Measurements from ENCODE around the gene KDELR1. TPM values are rescaled to one million over a fixed set of nuclear protein-coding genes. Genes with fewer than 3 reads are reported as not detected.

Gene KDELR1
- total RNA-seq (ENCODE audit: unreplicated experiment), result 213 TPM
- long read RNA-seq, transcript KDELR1-201 (5 exons, 1,557 nt), result major isoform, 95 of 101 reads
- long read RNA-seq, partial matches to known transcripts, result 4 of 101 reads
- long read RNA-seq, other reads (novel, unspliced or antisense), result 2 of 101 reads

DNA sequence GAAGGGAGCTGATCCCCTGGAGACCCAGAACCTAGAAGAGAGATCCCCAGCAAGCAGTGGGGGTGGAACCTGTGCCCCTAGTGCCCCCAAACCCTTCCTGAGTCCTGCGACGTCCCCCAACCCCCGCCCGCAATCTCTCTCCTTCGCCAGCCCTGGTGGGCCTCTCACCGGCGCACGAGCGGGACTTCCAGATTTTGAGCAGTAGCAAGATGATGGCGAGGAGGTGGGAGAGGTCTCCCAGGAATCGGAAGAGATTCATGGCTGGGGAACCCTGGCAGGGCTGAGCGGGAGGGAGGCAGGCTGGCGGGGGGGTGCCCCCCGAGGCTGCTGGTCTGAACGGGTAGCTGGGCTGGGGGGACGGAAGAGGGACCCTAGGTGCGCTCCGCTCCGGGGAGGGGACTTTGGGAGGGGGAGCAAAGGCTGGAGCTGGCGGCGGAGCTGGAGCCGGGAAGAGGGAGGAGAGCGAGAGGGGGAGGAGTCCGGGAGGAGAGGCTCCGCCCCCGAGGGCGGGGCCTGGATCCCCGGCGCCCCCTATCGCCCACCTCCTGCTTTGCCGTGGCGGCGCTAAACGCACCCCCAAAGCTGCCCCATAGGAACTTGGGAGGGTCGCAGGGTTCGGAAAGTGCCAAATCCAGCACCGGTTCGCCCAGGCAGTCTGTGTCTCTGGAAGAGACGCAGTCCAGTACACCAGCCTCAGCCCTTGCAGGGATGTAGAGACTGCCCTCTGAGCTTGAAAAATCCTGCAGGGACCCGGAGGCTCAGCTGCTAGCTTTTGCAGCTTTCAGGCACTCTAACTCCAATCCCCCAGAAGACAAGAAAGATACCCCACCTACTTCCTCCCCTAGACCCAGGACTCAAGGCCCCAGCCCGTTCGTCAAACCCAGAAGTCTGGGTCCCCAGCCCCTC is at the start of gene KDELR1:
Gene KDELR1 (minus strand): TSS at position 452 of the 906 bp plus-strand sequence. CDS start 193 bp downstream, at position 259.
- peaks cover 4% of the 10 kb centered on the region for H3K27me3 Mint-ChIP-seq (ENCODE audit: unreplicated experiment)

DNA sequence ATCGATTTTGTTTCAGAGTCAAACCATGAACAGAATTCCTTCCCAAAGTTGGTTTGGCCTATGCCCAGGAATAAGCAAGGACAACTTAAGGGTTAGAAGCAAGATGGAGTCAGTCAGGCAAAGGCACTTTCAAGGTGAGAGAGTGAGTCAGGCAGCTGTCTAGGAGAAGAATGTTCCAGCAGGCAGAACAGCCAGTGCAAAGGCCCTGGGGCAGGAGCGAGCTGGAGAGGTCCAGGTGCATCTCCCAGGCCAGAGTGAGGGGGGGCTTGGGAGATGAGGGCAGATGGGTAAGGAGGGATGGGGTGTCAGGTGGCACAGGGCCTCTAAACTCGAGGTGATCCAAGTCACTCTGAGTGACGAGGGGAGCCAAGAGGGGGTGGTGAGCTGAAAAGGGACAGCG is 45.2 kb upstream of the KDELR1 start:
- H3K27ac Mint-ChIP-seq (ENCODE audit: unreplicated experiment), result no peak overlapping the region

More for the DNA sequence above, at the start of gene KDELR1:
- TF ChIP-seq, protein P1, sequence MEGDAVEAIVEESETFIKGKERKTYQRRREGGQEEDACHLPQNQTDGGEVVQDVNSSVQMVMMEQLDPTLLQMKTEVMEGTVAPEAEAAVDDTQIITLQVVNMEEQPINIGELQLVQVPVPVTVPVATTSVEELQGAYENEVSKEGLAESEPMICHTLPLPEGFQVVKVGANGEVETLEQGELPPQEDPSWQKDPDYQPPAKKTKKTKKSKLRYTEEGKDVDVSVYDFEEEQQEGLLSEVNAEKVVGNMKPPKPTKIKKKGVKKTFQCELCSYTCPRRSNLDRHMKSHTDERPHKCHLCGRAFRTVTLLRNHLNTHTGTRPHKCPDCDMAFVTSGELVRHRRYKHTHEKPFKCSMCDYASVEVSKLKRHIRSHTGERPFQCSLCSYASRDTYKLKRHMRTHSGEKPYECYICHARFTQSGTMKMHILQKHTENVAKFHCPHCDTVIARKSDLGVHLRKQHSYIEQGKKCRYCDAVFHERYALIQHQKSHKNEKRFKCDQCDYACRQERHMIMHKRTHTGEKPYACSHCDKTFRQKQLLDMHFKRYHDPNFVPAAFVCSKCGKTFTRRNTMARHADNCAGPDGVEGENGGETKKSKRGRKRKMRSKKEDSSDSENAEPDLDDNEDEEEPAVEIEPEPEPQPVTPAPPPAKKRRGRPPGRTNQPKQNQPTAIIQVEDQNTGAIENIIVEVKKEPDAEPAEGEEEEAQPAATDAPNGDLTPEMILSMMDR (IDR thresholded peaks at IDR 0.05; ENCODE audit: partially characterized antibody, unreplicated experiment), result peak; percentile 87
- peak; percentile 85 for DNase-seq
- Mint-ChIP-seq H3K9me3 (ENCODE audit: unreplicated experiment) (no peaks in the 10 kb centered on the region), H3K4me1 (ENCODE audit: low read depth, unreplicated experiment) (peaks cover 8% of the 10 kb centered on the region), H3K36me3 (ENCODE audit: unreplicated experiment) (no peaks in the 10 kb centered on the region), H3K4me3 (ENCODE audit: unreplicated experiment) (peak within 1 kb of the TSS; percentile 99), H3K27ac (ENCODE audit: unreplicated experiment) (peak within 1 kb of the TSS; percentile 89)

DNA sequence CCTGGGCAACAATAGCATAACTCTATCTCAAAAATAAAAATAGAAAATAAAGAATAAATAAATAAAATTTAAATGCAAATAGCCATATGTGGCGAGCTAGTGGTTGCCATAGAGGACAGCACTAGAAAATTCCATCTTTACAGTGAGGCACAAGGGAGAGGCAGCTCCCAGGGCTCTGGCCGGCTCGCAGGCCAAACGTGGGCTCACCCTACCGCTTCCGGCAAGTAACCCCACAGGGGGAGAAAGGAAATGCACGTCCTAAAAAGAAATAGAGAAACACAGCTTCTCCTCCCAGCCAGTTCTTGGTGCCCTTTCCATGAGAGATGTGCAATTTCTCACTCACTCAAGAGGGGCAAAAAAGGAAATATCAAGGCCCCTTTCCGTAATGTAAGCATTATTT is 42.0 kb upstream of the KDELR1 start:
- no peak overlapping the region for H3K4me3 Mint-ChIP-seq (ENCODE audit: unreplicated experiment)
- peaks cover 3% of the 10 kb centered on the region for H3K9me3 Mint-ChIP-seq (ENCODE audit: unreplicated experiment)
- TF ChIP-seq, protein P1 (IDR thresholded peaks at IDR 0.05; ENCODE audit: partially characterized antibody, unreplicated experiment), result no peak
- no peak for DNase-seq
- H3K4me1 Mint-ChIP-seq (ENCODE audit: low read depth, unreplicated experiment), result no peaks in the 10 kb centered on the region
- H3K27me3 Mint-ChIP-seq (ENCODE audit: unreplicated experiment), result peaks cover 2% of the 10 kb centered on the region
- no peak overlapping the region for H3K27ac Mint-ChIP-seq (ENCODE audit: unreplicated experiment)
- H3K36me3 Mint-ChIP-seq (ENCODE audit: unreplicated experiment), result peaks cover 5% of the 10 kb centered on the region

More for the DNA sequence above, 45.2 kb upstream of the KDELR1 start:
- TF ChIP-seq, protein P1 (IDR thresholded peaks at IDR 0.05; ENCODE audit: partially characterized antibody, unreplicated experiment), result no peak
- no peaks in the 10 kb centered on the region for H3K4me1 Mint-ChIP-seq (ENCODE audit: low read depth, unreplicated experiment)
- peaks cover 6% of the 10 kb centered on the region for H3K9me3 Mint-ChIP-seq (ENCODE audit: unreplicated experiment)
- no peaks in the 10 kb centered on the region for H3K36me3 Mint-ChIP-seq (ENCODE audit: unreplicated experiment)
- H3K4me3 Mint-ChIP-seq (ENCODE audit: unreplicated experiment), result no peak overlapping the region
- DNase-seq, result no peak
- H3K27me3 Mint-ChIP-seq (ENCODE audit: unreplicated experiment), result peaks cover 2% of the 10 kb centered on the region

DNA sequence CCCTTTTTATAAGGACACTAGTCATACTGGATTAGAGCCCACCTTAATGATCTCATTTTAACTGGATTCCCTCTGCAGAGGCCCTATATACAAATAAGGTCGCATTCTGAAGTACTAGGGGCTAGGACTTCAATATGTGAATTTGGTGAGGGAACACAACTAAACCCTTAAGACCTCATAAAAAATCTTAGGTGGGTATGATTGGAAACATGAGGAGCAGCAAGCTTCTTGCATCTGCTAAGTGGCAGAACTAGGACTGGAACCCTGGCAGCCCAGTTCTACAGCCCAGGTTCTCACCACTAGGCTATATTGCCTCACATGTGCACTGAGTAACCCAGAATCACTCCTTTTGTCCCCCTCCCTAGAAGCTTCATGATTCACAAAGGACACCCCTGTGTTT is 37.3 kb upstream of the KDELR1 start:
- Mint-ChIP-seq H3K4me1 (ENCODE audit: low read depth, unreplicated experiment) (no peaks in the 10 kb centered on the region), H3K9me3 (ENCODE audit: unreplicated experiment) (peaks cover 3% of the 10 kb centered on the region), H3K4me3 (ENCODE audit: unreplicated experiment) (no peak overlapping the region), H3K27ac (ENCODE audit: unreplicated experiment) (no peak overlapping the region), H3K27me3 (ENCODE audit: unreplicated experiment) (peaks cover 3% of the 10 kb centered on the region), H3K36me3 (ENCODE audit: unreplicated experiment) (peaks cover 5% of the 10 kb centered on the region)
- no peak for DNase-seq
- TF ChIP-seq, protein P1 (IDR thresholded peaks at IDR 0.05; ENCODE audit: partially characterized antibody, unreplicated experiment), result no peak

Measured in glutamatergic neuron (in vitro differentiated cells).